NCI-H1694 treated with DMSO at 0.1 percent for 48 hours (cell line): ENCODE measurements around the gene IGSF1.

Experiments
- DNase-seq: peaks from one replicate; lab custom pipeline; 2025; lab: John Stamatoyannopoulos, UW

Gene IGSF1, protein sequence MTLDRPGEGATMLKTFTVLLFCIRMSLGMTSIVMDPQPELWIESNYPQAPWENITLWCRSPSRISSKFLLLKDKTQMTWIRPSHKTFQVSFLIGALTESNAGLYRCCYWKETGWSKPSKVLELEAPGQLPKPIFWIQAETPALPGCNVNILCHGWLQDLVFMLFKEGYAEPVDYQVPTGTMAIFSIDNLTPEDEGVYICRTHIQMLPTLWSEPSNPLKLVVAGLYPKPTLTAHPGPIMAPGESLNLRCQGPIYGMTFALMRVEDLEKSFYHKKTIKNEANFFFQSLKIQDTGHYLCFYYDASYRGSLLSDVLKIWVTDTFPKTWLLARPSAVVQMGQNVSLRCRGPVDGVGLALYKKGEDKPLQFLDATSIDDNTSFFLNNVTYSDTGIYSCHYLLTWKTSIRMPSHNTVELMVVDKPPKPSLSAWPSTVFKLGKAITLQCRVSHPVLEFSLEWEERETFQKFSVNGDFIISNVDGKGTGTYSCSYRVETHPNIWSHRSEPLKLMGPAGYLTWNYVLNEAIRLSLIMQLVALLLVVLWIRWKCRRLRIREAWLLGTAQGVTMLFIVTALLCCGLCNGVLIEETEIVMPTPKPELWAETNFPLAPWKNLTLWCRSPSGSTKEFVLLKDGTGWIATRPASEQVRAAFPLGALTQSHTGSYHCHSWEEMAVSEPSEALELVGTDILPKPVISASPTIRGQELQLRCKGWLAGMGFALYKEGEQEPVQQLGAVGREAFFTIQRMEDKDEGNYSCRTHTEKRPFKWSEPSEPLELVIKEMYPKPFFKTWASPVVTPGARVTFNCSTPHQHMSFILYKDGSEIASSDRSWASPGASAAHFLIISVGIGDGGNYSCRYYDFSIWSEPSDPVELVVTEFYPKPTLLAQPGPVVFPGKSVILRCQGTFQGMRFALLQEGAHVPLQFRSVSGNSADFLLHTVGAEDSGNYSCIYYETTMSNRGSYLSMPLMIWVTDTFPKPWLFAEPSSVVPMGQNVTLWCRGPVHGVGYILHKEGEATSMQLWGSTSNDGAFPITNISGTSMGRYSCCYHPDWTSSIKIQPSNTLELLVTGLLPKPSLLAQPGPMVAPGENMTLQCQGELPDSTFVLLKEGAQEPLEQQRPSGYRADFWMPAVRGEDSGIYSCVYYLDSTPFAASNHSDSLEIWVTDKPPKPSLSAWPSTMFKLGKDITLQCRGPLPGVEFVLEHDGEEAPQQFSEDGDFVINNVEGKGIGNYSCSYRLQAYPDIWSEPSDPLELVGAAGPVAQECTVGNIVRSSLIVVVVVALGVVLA (N-terminal part only)

GRCh38 chrX:131288738-131289511 is at the start of gene IGSF1:
IGSF1 (minus strand) TSS chrX:131289306; CDS start chrX:131286674, 2,632 bp downstream.
- DNase-seq, result no peak

- no peak for DNase-seq
Observed at GRCh38 chrX:131332331-131332730, 43.2 kb upstream of the IGSF1 start.

DNA sequence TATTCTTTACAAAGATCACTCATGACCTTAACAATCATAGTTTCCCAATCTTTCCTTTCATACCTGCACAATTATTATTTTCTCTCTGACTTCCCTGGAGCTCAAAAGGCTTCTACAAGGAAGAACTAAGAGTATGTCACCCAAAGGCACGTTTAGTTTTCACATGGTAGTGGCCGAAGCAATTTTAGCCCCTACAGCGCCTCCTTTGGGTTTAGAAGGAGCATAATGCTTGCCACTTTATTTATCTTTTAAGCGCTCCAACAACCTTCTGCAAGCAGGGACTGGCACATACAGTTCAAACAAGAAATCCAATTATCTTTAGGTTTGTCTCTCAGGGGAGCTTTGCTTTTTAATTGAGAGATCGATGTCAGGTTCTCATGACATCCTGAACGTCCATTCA is 42.0 kb upstream of the IGSF1 start:
- DNase-seq, result no peak

DNA sequence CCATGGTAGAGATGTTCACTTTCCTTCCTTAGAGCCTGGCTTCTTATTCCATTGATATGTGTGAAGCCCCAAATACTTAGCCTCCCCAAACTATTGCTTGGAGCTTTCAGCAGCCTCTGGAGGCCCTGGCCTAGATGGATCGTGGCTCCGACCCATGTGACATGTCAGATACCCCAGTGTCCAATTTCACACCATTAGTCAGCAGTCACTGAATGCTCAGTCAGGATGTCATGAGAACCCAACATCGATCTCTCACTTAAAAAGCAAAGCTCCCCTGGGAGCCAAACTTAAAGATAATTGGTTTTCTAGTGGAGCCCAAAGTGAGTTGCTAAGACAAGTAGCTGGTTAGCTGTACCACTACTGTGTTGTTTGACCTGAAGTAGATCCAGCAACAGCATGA is 41.6 kb upstream of the IGSF1 start:
- DNase-seq, result no peak

GRCh38 chrX:131322651-131323050 is 33.5 kb upstream of the IGSF1 start:
- no peak for DNase-seq

- no peak for DNase-seq
Observed at GRCh38 chrX:131317326-131317725, 28.2 kb upstream of the IGSF1 start.

GRCh38 chrX:131316260-131316659 is 27.2 kb upstream of the IGSF1 start:
- no peak for DNase-seq

DNA sequence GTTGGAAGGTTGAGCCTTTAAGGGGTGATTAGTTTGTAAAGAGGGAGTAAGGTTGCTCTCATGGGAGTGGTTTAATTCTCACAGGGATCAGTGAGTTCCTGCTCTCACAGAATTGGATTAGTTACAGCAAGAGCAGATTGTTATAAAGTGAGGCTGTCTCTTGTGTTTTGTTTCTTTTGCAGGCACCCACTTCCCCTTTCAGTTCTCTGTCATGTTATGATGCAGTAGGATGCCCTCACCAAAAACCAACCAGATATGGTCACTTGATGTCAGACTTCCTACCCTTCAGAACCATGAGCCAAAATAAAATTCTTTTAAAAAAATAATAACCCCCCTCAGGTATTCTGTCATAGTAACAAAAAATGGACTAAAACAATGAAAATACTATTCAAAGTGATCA is 19.9 kb upstream of the IGSF1 start:
- DNase-seq, result no peak

- DNase-seq, result no peak
Observed at GRCh38 chrX:131306601-131307000, 17.5 kb upstream of the IGSF1 start.

GRCh38 chrX:131305926-131306325 is 16.8 kb upstream of the IGSF1 start:
- DNase-seq, result no peak

- no peak for DNase-seq
Observed at GRCh38 chrX:131302701-131303100, 13.6 kb upstream of the IGSF1 start.

DNA sequence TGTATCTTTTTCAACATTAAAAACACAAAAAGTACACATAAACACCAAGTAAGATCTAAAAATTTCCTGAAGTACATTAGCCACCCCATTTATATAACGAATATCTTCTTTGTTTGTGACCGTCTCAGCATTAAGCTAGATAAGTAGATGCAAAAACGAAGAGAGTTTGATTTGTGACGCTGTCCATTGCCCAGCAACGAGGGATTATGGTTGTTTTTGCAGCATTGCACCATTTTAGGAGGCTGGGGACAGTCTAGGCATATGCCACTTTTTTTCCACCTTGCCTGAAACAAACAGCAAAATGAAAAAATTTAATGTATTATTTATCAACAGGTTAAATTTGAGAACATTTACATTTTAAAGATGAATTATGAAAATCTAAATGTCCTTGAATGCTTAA is 12.0 kb upstream of the IGSF1 start:
- no peak for DNase-seq

- DNase-seq, result no peak
Observed at GRCh38 chrX:131298846-131299245, 9.7 kb upstream of the IGSF1 start.

DNA sequence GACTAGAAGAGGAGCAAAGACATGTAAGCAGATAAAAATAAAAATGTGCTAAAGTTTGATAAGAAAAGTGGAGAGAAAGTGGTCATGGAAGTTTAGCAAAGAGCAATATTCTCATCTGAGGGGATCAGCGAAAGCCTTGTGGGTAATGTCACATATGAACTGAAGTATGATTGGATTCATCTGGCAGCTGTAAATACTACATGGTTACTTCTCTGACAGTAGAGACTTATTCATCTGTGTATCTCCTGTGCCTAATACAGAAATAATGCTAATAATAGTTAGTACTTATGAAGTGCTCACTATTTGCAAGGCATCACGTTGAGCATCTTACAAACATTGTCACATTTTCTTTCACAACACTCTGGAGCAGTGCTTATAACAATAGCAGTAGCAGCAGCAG is 8.9 kb upstream of the IGSF1 start:
- no peak for DNase-seq

DNA sequence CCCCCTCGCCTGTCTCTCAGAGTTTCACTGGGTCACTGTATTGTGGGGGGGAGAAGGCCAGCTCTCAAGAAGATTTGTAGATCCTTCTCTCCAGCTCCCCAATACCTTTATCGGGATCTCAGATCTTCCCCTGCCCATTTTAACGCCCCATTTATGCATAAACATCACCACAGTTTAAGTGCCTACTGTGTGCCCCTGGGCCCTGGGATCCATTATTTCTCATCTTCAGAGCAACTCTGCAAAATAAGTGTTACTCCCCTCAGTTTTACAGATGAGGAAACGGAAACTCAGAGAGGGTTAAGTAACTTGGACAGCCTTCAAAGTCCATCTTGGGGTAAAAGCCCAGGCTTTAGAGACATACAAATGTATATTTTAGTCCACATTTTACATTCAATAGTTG is 421 bp upstream of the IGSF1 start:
- DNase-seq, result no peak

DNA sequence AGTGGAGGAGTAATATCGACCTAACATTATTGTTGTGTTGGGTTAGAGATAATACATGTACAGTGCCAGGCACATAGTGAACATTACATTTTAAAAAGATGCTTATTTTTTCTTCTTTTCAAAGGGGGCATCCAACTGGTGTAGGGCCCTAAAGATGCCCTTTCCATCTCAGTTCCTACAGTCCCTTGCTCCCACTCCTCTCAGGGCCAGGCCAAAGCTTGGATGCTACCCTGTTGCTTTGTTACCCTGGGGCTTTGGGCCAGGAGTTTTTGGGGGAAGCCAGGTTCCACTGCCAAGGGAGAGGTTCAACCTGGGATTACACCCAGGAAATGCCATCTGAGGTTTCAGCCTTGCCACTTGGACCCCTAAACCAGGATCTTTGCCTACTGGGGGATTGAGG is 918 bp downstream of the IGSF1 start:
- no peak for DNase-seq

DNA sequence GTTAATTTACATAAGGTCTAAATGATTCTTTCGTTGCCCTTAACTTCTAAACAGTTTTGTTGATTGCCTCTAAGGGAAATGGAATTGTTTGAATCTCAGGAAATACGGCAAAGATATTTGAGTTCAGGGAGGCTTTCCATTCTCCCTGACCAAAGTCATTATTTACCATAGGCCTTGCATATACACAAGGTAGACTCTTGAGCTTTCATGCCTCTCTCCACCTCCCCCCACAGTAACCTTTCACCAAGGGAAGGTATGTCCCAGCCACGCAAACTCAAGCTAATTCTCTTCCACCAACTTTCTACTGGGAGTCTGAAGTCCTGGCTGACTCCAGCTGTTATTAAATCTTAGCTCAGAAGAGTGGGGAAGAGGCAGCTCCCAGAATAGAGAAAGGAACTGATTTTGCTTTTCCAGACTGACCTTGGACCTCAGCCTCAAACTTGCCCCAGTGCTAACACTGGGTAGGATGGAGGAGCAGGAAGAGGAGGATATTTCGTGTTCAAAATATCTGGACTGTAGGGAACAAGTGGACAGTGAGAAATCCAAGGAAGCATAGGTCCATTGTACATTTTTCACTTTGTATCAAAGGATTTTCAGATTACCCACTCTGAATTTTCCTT is 1.4 kb downstream of the IGSF1 start:
- no peak for DNase-seq

- DNase-seq, result no peak
Observed at GRCh38 chrX:131279617-131280016, 9.5 kb downstream of the IGSF1 start.

DNA sequence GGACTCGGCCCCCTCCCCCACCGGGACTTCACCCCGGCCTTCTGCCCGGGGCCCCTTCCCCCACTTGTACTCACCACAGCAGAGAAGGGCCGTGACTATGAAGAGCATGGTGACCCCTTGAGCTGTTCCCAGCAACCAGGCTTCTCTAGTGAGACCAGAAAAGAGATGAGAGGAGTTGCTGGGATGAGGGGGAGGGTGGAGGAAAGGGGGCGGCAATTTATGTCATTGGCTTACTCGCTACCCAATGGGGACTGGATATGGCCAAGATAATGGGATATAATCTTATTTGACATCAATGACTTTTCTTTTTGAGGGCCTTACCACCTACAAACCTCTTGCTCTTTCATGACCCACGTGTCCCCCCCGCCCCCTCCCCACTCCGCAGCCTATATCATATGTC is 9.9 kb downstream of the IGSF1 start:
- no peak for DNase-seq

GRCh38 chrX:131277543-131278136 is 11.5 kb downstream of the IGSF1 start:
- no peak for DNase-seq

GRCh38 chrX:131273011-131273410 is 16.1 kb downstream of the IGSF1 start:
- DNase-seq, result no peak
